Gastrocnemius medialis (tissue), 4 donors: ENCODE data around the gene PBX1. TPM values are rescaled to one million over a fixed set of nuclear protein-coding genes. Genes with fewer than 3 reads are reported as not detected.

Experiments
- ATAC-seq, 2 donors: fragments of 150-250 bp; one replicate each; pipeline ENCODE4 v1.9.1; 2016
- DNase-seq, 2 donors: peaks; one replicate each; pipeline ENCODE4 v3.0.0-alpha.2; 2019
- H3K27ac ChIP-seq, 4 donors: fragments of 200-600 bp; sonication (generic); 1 replicate in 1 of 4; 2 replicates in 3 of 4; pipeline ENCODE4 v1.5.1; 2016 to 2018; ENCODE audit warnings: mild to moderate bottlenecking in 2 of 4, moderate library complexity in 1 of 4
- H3K27me3 ChIP-seq, 3 donors: fragments of 200-600 bp; sonication (generic) in 2 of 3; 1 replicate in 1 of 3; 2 replicates in 2 of 3; pipeline versions ENCODE4 v1.5.1 to v1.6.0; 2016 to 2019; ENCODE audit warnings: mild to moderate bottlenecking in 1 of 3, moderate library complexity in 1 of 3
- H3K36me3 ChIP-seq, 2 donors: fragments of 200-600 bp; sonication (generic) in 1 of 2; one replicate each; pipeline ENCODE4 v1.5.1; 2017 to 2018
- H3K4me1 ChIP-seq, 2 donors: fragments of 200-600 bp; sonication (generic) in 1 of 2; one replicate each; pipeline ENCODE4 v1.5.1; 2016 to 2017; ENCODE audit warnings: mild to moderate bottlenecking in 2 of 2
- H3K4me3 ChIP-seq, 4 donors: fragments of 200-600 bp; sonication (generic) in 3 of 4; 1 replicate in 1 of 4; 2 replicates in 3 of 4; pipeline ENCODE4 v1.5.1; 2016 to 2019; ENCODE audit warnings: mild to moderate bottlenecking in 2 of 4
- H3K9me3 ChIP-seq, 3 donors: fragments of 200-600 bp; sonication (generic) in 2 of 3; 1 replicate in 1 of 3; 2 replicates in 2 of 3; pipeline ENCODE4 v1.5.1; 2016 to 2019
- POLR2A ChIP-seq, 2 donors: fragments of 450-650 bp; IDR thresholded peaks; one replicate each; pipeline ENCODE4 v1.6.1; 2017; ENCODE audit warnings: antibody characterized with exemption in 2 of 2, mild to moderate bottlenecking in 2 of 2, moderate library complexity in 2 of 2
- in situ Hi-C, 4 donors: fragments of 200-750 bp; cut with MboI; loops; one replicate each; pipeline versions ENCODE4 v1.15.0 to v1.8.0; 2017; ENCODE audit warnings: low sequenced_read_pairs in 4 of 4
- intact Hi-C: fragments of 100-400 bp; cut with DNase I; formaldehyde crosslinking; loops from one replicate; pipeline ENCODE4 v1.15.1; 2023; ENCODE audit warnings: low total_unique reads
- total RNA-seq, 4 donors: library from RNA; depleted of rRNA; stranded (reverse); fragments of >200 nt; gene quantifications; one replicate each; pipeline versions ENCODE4 v1.1.0 to v1.2.3, GENCODE V29; 2016
- TF ChIP-seq, protein P1 (sequence below), 5 experiments: fragments of 450-650 bp in 3 of 5; fragments of 200-600 bp in 2 of 5; sonication (generic) in 2 of 5; IDR thresholded peaks in 4 of 5; conservative IDR thresholded peaks in 1 of 5; 1 replicate in 4 of 5; 2 replicates in 1 of 5; pipeline ENCODE4 v1.5.1; 2016 to 2019; ENCODE audit warnings: antibody characterized with exemption in 5 of 5, mild to moderate bottlenecking in 3 of 5, moderate library complexity in 3 of 5

The PBX1 gene
- total RNA-seq, 4 donors from 2014 or later, result 21.7 to 36.5 (median 29.0) TPM

DNA sequence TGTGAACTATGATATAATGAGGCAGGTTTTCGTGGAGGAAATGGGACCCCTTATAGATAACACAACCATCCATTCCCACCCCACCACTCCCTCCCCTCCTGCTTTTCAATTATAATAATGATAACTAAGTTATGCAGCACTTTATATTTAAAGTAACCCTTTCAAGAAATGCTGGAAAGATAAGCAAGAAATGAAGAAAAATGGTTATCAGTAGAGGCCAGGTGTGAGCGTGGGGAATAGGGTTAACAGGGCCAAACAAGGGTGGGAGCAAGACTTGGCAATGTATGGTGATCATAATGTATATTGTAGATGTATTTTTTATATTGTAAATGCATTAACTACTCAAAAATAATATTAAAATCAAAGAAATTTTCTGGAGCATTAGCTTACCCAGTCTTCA is 133.4 kb downstream of the PBX1 start:
- Histone ChIP-seq H3K4me1 (peaks cover 19 to 27% of the 10 kb centered on the region in 2 donors), H3K36me3 (no peaks in the 10 kb centered on the region), H3K27me3 (no peaks in the 10 kb centered on the region), H3K4me3 (no peak overlapping the region), H3K9me3 (no peaks in the 10 kb centered on the region), H3K27ac (peak overlapping the region in 3 of 4 donors; percentile 71 to 82 (median 73))
- DNase-seq, result no peak
- ATAC-seq, result no peak
- intact Hi-C loops (no loop called here), in situ Hi-C loops (loop anchor here in 2 of 4 donors (10.0 to 25.0 kb wide), 2 partner anchors 92 to 95 kb away; no protein-coding TSS in a partner anchor)
- no peak for TF ChIP-seq POLR2A (IDR thresholded peaks at IDR 0.05)
- TF ChIP-seq, protein P1, sequence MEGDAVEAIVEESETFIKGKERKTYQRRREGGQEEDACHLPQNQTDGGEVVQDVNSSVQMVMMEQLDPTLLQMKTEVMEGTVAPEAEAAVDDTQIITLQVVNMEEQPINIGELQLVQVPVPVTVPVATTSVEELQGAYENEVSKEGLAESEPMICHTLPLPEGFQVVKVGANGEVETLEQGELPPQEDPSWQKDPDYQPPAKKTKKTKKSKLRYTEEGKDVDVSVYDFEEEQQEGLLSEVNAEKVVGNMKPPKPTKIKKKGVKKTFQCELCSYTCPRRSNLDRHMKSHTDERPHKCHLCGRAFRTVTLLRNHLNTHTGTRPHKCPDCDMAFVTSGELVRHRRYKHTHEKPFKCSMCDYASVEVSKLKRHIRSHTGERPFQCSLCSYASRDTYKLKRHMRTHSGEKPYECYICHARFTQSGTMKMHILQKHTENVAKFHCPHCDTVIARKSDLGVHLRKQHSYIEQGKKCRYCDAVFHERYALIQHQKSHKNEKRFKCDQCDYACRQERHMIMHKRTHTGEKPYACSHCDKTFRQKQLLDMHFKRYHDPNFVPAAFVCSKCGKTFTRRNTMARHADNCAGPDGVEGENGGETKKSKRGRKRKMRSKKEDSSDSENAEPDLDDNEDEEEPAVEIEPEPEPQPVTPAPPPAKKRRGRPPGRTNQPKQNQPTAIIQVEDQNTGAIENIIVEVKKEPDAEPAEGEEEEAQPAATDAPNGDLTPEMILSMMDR (IDR thresholded peaks at IDR 0.05 in 4 of 5, conservative IDR thresholded peaks at IDR 0.05 in 1 of 5), result no peak

DNA sequence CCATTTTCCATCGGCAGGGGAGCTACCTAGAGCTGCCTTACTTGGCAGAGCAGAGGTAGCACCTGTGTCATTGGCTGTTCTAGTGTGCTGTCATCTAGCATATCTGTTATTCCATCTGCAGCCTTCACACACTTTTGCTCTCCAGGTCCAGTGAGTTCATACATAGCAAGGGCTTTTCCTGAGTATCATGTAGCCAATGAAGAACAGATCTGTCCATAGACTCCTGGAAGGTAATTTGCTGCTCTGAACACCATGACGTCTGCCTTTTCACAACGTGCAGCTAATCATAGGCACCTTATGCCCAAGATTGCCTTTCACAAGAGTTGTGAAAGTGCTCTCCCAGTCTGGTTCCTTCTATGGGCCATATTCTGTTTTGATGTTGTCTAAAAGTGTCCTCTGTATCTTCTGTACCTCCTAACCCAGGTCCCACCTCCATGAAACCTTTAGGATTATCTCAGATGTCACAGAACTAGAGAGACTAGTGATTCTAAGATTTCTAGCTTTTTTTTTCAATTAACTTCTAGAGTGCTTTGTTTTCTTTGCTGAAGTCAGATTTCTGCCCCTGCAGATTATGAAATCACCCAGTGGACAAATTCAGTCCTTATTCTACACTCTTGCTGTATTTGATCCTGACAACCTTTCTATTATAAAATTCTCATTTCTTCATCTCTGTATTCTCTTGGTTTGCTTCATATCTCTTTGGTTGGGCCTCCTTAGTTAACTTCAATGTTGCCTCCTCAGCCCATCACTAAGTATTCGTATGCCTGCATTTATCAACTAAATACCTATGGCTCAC is 134.8 kb downstream of the PBX1 start:
- TF ChIP-seq, protein P1 (IDR thresholded peaks at IDR 0.05 in 4 of 5, conservative IDR thresholded peaks at IDR 0.05 in 1 of 5), result no peak
- TF ChIP-seq POLR2A (IDR thresholded peaks at IDR 0.05), result no peak
- DNase-seq, result peak in 1 of 2 donors; percentile 70
- intact Hi-C loops, result no loop called here
- H3K9me3 ChIP-seq, result no peaks in the 10 kb centered on the region
- no peak overlapping the region for H3K4me3 ChIP-seq
- H3K27me3 ChIP-seq, result no peaks in the 10 kb centered on the region
- peak; percentile 85 to 96 for ATAC-seq
- peaks cover 19 to 27% of the 10 kb centered on the region in 2 donors for H3K4me1 ChIP-seq
- peak overlapping the region; percentile 68 to 82 (median 72) for H3K27ac ChIP-seq
- in situ Hi-C loops, result loop anchor here in 2 of 4 donors (10.0 to 25.0 kb wide), 2 partner anchors 91 to 94 kb away; no protein-coding TSS in a partner anchor
- no peaks in the 10 kb centered on the region for H3K36me3 ChIP-seq

DNA sequence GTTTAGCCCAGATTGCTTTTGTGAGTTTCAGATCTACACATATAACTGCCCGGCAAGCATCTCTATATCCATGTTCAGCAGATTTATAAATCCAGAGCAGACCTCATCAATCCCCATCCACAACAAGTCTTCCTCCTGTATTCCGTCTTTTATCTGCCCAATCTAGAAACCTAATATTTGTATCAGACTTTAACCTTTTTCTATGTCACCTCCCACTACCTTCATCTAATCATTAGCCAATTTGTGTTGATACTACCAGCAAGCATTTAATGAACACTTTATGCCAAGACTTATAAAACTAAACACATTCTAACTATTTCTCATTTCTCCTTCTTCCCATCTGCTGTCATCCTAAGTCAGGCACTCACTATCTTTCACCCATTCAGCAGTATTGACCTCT is 135.5 kb downstream of the PBX1 start:
- ATAC-seq (no peak), DNase-seq (no peak)
- in situ Hi-C loops, result loop anchor here in 2 of 4 donors (10.0 to 25.0 kb wide), 2 partner anchors 90 to 93 kb away; no protein-coding TSS in a partner anchor
- H3K4me3 ChIP-seq, result no peak overlapping the region
- intact Hi-C loops, result no loop called here
- H3K36me3 ChIP-seq, result no peaks in the 10 kb centered on the region
- peak overlapping the region; percentile 1 to 82 (median 70) for H3K27ac ChIP-seq
- TF ChIP-seq, protein P1 (IDR thresholded peaks at IDR 0.05 in 4 of 5, conservative IDR thresholded peaks at IDR 0.05 in 1 of 5), result no peak
- no peak for TF ChIP-seq POLR2A (IDR thresholded peaks at IDR 0.05)
- H3K4me1 ChIP-seq, result peaks cover 25 to 30% of the 10 kb centered on the region in 2 donors
- H3K27me3 ChIP-seq, result no peaks in the 10 kb centered on the region
- no peaks in the 10 kb centered on the region for H3K9me3 ChIP-seq

DNA sequence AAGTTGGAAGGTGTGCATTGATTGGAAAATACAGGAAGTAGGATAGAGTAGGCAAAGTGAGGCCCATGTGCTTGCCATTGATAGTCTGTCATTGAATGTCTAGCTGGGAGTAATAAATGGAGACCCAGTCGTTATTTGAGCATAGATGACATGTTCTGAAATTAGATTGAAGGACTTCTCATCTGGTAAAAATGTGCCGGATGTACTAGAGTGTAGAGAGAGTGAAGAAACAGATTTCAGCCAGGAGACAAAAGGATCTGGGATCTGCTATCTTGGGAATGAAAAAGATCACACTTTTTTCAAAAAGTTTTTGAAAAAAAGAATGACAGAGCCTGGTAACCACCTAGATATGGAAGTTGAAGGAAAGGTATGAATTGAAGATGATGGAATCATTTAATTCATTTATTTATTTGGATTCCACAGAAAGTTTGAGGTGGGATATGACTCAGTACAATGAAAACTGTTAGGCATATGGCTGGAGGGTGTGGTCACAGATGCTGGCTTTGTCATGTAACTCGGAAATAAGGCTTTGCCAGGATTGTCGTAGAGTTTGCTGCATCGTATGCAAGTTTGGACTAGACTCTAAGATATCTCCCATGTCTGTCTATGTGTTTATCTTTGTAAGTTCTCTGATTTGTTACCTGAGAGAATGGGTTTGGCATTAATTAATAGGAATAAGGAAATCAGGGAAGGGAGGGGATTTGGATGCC is 137.1 kb downstream of the PBX1 start:
- no peak overlapping the region for H3K4me3 ChIP-seq
- no peak for DNase-seq
- TF ChIP-seq POLR2A (IDR thresholded peaks at IDR 0.05), result no peak
- TF ChIP-seq, protein P1 (IDR thresholded peaks at IDR 0.05 in 4 of 5, conservative IDR thresholded peaks at IDR 0.05 in 1 of 5), result no peak
- intact Hi-C loops, result no loop called here
- in situ Hi-C loops, result loop anchor here in 2 of 4 donors (10.0 to 25.0 kb wide), 2 partner anchors 89 to 91 kb away; no protein-coding TSS in a partner anchor
- peaks cover 27 to 36% of the 10 kb centered on the region in 2 donors for H3K4me1 ChIP-seq
- H3K27me3 ChIP-seq, result no peaks in the 10 kb centered on the region
- H3K36me3 ChIP-seq, result no peaks in the 10 kb centered on the region
- no peak for ATAC-seq
- H3K27ac ChIP-seq, result peak overlapping the region in 1 of 4 donors; percentile 27
- H3K9me3 ChIP-seq, result no peaks in the 10 kb centered on the region
